Tracheal epithelial cell (primary cell): ENCODE measurements around the gene FAM3A. TPM values are rescaled to one million over a fixed set of nuclear protein-coding genes. Genes with fewer than 3 reads are reported as not detected.

Source experiments
- total RNA-seq: library from RNA; depleted of rRNA; stranded (reverse); fragments of >200 nt; gene quantifications from 2 replicates; pipeline ENCODE4 v1.2.1, GENCODE V29; 2014

The FAM3A gene, protein sequence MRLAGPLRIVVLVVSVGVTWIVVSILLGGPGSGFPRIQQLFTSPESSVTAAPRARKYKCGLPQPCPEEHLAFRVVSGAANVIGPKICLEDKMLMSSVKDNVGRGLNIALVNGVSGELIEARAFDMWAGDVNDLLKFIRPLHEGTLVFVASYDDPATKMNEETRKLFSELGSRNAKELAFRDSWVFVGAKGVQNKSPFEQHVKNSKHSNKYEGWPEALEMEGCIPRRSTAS
- total RNA-seq = 31.1 and 36.1 TPM in 2 replicates

DNA sequence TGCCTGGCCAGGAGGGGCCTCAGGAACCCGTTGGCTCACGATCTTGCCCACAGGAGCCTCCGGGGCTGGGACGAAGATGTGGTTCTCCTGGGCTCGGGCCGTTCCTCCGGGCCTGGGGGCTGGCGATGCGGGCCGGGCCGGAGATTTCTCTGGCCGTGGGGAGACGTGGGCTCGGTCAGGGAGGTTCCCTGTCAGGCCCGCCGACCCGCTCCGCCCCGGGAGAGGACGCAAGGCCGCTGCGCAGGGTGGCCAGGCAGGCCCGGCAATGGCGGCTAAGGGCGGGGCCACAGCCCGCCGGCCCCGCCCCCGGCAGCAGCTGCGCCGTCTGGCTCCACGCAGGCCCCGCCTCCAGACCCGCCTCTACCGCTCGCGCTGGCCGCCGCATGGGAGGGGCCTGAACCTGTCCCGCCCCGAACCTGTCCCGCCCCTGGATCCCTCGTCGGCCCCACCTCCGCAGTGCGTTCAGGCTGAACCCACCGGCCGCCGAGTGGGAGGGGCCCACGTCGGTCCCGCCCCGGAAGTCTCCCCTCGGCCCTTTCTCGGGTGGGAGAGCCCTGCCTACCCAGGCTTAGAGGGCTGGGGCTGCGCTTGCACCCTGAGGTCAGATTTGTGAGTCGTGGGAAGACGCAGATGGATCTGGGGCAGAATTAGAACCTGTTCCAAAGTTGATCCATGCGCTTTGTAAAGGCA is at the start of gene FAM3A:
Gene FAM3A (minus strand): TSS at position 267 of the 690 bp plus-strand sequence. CDS start 460 bp downstream, outside the sequence.

DNA sequence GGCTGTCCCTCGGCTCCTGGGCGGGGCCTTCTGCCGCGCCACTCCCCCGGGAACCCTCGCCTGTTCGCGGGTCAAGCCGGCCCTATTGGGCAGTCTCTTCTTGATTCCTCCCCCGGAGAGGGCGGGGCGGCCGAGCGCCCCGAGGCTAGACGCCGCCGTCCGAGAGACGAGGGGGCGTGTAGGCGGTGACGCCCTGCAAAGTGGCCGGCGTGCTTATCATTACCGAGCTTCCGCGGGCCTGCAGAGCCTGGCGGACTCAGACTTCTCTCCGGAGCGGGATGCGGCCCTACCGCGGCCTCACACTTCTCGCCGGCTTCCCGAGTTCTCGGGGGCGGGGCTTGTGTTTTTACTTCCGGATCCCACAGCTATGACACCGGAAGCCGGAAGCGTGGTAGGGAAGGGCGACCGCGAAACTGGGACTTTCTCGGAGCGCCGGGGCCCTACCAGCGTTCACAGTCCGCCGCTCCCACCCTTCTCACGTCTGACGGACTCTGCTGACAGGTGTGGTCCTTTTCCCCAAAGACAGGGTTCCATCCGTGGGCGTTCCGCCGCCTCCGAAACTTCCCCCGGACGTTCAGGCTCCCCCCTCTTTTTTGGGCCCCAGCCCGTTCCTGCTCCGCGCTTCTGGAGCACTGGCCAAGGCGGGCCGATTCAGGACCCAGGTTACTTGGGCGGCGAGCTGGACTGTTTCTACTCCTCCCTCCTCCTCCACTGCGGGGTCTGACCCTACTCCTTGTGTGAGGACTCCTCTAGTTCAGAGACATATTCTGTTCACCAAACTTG is 31.4 kb upstream of the FAM3A start, which contains the start of gene IKBKG:
Gene IKBKG (plus strand): TSS at position 376 of the 783 bp plus-strand sequence. CDS start 4,383 bp downstream, outside the sequence.

DNA sequence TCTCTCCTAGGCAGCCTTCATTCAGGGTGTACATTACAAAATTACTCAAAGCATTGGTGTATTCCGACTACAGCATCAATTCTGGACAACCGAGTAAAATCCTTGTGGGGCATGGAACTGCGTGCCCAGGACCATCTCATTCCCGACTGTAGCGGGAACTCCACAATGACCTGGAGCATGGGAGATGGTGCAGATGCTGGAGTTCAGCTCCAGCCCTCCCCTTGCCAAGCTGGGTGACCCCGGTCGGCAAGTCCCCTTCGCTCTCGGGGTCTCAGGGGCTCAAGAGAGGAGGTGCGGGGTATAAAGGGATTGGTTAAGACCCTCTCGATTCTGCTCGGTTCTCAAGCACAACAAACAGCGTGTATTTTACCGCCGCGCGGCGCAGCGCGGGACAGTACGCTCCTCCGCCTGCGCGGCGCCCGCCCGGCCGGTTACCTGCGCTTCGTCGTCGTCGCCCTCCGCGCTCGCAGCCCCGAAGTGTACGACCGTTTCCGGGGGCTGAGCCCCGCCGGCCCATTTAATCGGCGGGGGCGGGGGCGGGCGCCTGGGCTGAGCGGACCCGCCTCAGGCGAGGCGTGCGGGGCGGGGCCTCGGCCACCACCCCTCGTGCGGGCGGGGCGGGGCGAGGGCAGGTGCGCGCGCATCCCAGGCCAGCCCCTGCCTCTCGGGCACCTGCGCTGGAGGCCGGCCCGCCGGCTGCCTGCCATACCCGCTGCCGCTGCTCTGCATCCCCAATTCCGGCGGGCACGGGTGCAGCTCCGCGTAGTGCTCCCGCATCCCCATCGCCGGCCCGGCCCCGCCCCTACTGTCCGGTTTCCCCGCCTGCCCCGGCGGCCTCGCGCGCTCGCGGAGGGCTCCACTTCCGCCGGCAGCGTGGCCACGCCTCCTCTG is 30.6 kb upstream of the FAM3A start, which contains the start of gene G6PD:
Gene G6PD (minus strand): TSS at position 493 of the 891 bp plus-strand sequence. CDS start 691 bp downstream, outside the sequence.

DNA sequence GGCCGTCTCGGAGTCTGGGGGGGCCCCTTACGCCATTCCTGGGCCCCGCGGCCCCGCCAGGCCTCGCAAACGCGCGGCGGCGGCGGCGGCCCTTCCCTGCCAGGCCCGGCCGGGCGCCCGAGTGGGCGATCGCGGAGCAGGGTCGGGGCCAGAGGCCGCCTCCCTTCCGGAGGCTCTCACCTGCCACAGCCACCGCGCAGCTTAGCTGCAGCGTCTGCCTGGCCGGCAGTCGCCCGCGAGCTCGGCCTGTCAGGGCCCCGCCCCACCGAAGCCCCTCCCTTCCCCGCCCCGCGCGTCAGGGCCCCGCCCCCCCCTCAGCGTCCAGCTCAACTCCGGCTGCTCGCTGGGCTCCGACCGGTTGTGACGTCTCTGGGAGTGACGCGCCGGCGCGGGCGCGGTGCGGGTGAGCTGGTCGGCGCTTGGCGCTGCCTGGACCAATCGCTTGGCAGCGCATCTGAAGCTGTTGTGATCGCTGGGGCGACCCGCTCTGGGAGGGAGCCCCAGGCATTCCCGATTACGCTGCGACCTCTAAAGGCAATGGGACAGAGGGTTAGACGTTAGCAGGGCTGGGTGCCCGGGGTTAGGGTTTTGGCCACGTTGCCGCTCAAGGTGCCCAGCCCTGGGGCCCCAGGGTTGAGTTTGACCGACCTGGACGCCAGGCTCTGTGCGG is 25.5 kb downstream of the FAM3A start, which contains the start of gene SLC10A3:
Gene SLC10A3 (minus strand): TSS at position 216 of the 670 bp plus-strand sequence. CDS start 1,689 bp downstream, outside the sequence.

DNA sequence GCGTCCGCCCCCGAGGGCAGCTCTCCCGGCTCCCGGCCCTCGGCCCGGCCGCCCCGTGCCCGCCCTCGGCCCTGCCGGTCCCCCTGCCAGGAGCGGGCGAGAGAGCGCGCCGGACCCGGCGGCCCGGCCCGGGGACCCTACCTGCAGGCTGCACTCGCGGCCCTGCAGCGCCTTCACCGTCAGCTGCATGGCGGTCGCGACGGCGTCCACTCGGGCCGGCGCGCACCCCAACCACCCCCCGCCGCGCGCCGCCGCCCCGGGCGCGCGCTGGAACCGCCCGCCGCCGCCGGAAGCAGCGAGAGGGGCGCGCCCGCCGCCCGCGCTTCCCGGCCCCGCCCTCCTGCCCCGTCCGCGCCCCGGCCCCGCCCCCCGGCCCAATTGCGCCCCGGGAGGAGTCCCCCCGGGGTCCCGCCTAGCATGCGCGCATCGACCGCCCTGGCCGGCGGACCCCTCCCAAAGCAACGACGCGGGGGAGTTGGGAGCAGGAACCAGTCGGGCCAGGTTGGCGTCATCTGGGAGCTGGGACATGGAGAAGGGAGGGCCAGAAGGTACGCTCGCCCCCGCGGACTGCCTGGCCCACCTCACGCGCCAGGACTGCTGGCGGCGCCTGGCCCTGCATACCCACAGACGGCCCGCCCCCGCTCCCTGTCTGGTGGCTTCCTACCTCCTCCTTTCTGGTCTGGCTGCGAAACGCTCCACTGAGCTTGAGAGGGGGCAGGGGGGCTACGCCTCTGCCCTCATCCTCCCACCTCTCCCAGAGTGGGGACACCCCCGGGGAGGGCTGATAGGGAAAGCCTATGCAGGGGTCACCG is 29.4 kb downstream of the FAM3A start, which contains the start of gene UBL4A:
Gene UBL4A (minus strand): TSS at position 220 of the 812 bp plus-strand sequence. CDS start 31 bp downstream, at position 189.

DNA sequence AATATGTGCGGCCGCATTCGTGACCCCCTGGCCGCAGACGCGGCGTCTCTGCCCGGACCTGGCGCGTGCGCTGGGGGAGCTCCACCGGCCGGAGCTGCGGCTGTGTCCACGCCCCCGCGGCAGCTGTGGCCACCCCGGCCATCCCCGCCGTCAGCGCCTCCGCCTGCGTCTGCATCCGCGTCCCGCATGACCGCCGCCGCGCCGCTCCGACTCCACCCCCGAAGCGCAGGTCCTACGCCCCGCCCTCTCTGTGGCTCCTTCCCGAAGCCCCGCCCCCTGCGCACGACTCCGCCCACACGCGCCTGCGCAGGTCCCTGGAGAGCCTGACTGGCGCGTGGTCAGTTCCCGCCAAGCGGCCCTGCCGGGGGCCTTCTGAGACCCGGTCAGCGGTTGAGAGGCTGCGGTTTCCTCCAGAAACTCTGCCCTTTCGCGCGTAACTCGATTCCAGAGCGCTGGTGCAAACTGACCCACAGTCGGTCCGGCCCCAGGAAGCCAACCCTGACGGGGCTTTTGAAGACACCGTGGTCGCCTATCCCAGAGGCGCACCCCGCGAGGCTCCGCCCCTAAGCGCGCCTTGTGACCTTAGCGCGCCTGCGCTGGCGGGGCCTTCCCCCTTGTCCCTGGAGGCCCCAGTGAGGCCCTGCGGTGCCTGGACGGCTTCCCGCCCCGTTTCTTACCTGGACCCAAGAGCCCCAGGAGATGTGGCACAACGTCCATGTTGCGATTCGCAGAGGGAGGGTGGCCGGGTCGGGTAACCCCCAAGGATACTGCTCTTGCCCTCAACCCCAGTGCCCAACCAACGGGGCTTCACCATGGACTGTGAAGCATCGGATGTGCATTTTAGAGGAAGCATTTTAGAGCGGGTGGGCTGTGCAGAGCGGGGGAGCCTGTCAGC is 37.1 kb downstream of the FAM3A start, which contains the start of gene LAGE3:
Gene LAGE3 (minus strand): TSS at position 554 of the 895 bp plus-strand sequence. CDS start 366 bp downstream, at position 188.

DNA sequence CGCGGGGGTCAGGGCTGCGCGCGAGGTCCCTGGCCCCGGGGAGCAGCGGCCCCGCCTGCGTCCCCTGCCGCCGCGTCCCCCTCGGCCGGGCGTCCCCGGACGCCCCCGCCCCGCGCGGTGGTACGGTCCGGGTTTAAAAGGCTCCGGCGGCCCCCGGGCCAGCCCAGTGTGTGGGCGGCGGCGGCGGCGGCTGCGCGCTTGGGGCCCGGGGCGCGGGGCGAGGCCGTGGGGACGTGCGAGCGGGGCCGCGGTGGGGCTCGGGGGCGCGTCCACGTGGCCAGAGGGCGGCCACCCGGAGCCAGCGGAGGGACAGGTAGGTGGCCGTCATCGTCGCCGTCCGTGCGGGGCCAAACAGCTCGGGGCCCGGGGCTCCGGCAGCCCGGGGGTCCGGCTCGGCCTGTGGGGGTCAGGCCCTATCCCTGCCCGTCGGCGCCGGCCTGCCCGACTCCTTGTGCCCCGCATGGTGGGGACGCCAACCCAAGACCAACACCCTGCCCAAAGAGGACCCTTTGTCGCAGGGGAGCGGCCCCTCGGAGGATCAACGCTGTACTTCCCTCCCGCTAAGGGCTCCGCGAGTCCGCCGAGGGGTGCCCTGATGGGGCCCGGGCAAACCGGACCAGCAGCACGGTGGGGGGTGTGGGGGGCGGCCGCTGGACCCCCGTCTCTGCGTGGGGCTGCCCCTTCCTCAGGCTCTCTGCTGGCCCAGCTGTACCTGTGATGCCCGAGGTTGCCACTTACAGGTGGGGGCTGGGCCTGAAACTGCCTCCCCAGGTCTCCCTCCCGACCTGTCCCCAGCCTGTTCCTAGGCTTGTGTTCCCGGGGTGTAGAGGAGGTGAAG is 57.7 kb downstream of the FAM3A start, which contains the start of gene PLXNA3:
Gene PLXNA3 (plus strand): TSS at position 166 of the 838 bp plus-strand sequence. CDS start 1,903 bp downstream, outside the sequence.

Other genes with a start within 250 kb of the FAM3A start
- not detected in 2 replicates for gene TEX28, start 221.1 kb downstream of the FAM3A start, total RNA-seq
- gene TKTL1, start 220.4 kb downstream of the FAM3A start, total RNA-seq = not detected in 2 replicates
- gene FLNA, start 141.6 kb downstream of the FAM3A start, total RNA-seq = 796 and 1,439 TPM in 2 replicates
- 17.3 and 17.4 TPM in 2 replicates for gene EMD, start 136.9 kb downstream of the FAM3A start, total RNA-seq
- gene RPL10, start 117.9 kb downstream of the FAM3A start, total RNA-seq = 5,235 and 8,047 TPM in 2 replicates
- gene DNASE1L1, start 107.0 kb downstream of the FAM3A start, total RNA-seq = 65.8 and 69.7 TPM in 2 replicates
- gene TAFAZZIN, start 104.7 kb downstream of the FAM3A start, total RNA-seq = 23.7 and 27.0 TPM in 2 replicates
- 69.6 and 81.0 TPM in 2 replicates for gene ATP6AP1, start 87.6 kb downstream of the FAM3A start, total RNA-seq
- 38.8 and 56.4 TPM in 2 replicates for gene GDI1, start 79.1 kb downstream of the FAM3A start, total RNA-seq
- 44.1 and 60.5 TPM in 2 replicates for gene FAM50A, start 72.1 kb downstream of the FAM3A start, total RNA-seq
- 11.3 TPM in 2 replicates for gene PLXNA3, start 58.0 kb downstream of the FAM3A start, total RNA-seq
- 16.8 and 34.5 TPM in 2 replicates for gene LAGE3, start 37.0 kb downstream of the FAM3A start, total RNA-seq
- gene UBL4A, start 29.6 kb downstream of the FAM3A start, total RNA-seq = 56.6 and 82.7 TPM in 2 replicates
- gene SLC10A3, start 25.6 kb downstream of the FAM3A start, total RNA-seq = 20.5 and 22.4 TPM in 2 replicates
- gene G6PD, start 30.6 kb upstream of the FAM3A start, total RNA-seq = 23.9 and 49.9 TPM in 2 replicates
- 11.7 and 11.8 TPM in 2 replicates for gene IKBKG, start 31.4 kb upstream of the FAM3A start, total RNA-seq
- gene CTAG1A, start 68.9 kb upstream of the FAM3A start, total RNA-seq = not detected in 2 replicates
- gene CTAG1B, start 103.0 kb upstream of the FAM3A start, total RNA-seq = not detected in 2 replicates
- not detected in 2 replicates for gene CTAG2, start 137.3 kb upstream of the FAM3A start, total RNA-seq
- gene GAB3, start 234.8 kb upstream of the FAM3A start, total RNA-seq = 0.24 and 0.43 TPM in 2 replicates
- 57.1 and 61.6 TPM in 2 replicates for gene DKC1, start 246.6 kb upstream of the FAM3A start, total RNA-seq